ENCODE results near the gene NEU3.
"Not testable (repeated sequence)": the region's sequence is repeated elsewhere in the genome, so short reads cannot be mapped to it uniquely, and the experiment has no call there.

The NEU3 gene

DNA sequence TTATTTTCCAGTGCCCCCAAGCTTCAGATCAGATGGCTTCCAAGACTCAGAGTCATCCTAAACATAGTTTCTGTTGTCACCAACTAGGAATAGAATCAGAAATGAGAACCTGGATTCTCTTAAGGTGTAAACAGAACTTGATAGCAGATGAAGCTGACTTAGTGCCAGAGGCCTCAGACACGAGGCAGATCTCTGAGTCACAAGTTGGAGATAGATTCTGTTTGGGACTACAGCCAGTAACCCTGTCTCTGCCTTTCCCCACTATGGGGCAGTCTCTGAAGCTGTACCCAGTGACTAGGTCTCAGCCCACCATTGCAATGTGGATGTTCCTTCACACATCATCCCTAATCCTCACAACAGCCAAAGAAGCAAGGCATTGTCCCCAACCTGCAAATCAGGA lies 25.4 kb downstream of the NEU3 start:
- Histone ChIP-seq H3K9me3 (ENCODE audit: control insufficient read depth, low read length) (no peaks in the 10 kb centered on the region), H3K4me1 (ENCODE audit: control insufficient read depth, insufficient read depth, low read length) (peaks cover 17% of the 10 kb centered on the region), H3K27me3 (replicated peaks; ENCODE audit: control insufficient read depth, insufficient read depth, low read length) (no peaks in the 10 kb centered on the region), H3K9ac (ENCODE audit: low read length) (no peak overlapping the region), H3K4me3 (ENCODE audit: low read length) (no peak overlapping the region), H3K36me3 (ENCODE audit: control insufficient read depth, insufficient read depth, low read length, severe bottlenecking) (peaks cover 7% of the 10 kb centered on the region)
- DNase-seq (ENCODE audit: low read depth) = peak; percentile 34

GRCh38 chr11:75019200-75019599 lies 30.5 kb downstream of the NEU3 start:
- H3K36me3 ChIP-seq (ENCODE audit: control insufficient read depth, insufficient read depth, low read length, severe bottlenecking); H3K4me3 ChIP-seq (ENCODE audit: low read length); H3K27me3 ChIP-seq (replicated peaks; ENCODE audit: control insufficient read depth, insufficient read depth, low read length); DNase-seq (ENCODE audit: low read depth); H3K9ac ChIP-seq (ENCODE audit: low read length); H3K4me1 ChIP-seq (ENCODE audit: control insufficient read depth, insufficient read depth, low read length); H3K9me3 ChIP-seq (ENCODE audit: control insufficient read depth, low read length): not testable (repeated sequence)

DNA sequence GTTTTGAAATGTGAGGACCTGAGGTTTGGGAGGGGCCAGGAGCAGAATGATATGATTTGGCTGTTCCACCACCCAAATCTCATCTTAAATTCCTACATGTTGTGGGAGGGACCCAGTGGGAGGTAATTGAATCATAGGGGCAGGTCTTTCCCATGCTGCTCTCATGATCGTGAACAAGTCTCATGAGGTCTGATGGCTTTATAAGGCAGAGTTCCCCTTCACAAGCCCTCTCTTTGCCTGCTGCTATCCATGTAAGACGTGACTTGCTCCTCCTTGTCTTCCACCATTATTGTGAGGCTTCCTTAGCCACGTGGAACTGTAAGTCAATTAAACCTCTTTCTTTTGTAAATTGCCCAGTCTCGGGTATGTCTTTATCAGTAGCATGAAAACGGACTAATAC lies 31.6 kb downstream of the NEU3 start:
- not testable (repeated sequence) for H3K27me3 ChIP-seq (replicated peaks; ENCODE audit: control insufficient read depth, insufficient read depth, low read length); H3K4me3 ChIP-seq (ENCODE audit: low read length); DNase-seq (ENCODE audit: low read depth); H3K36me3 ChIP-seq (ENCODE audit: control insufficient read depth, insufficient read depth, low read length, severe bottlenecking); H3K9ac ChIP-seq (ENCODE audit: low read length); H3K9me3 ChIP-seq (ENCODE audit: control insufficient read depth, low read length)
- H3K4me1 ChIP-seq (ENCODE audit: control insufficient read depth, insufficient read depth, low read length) = peaks cover 11% of the 10 kb centered on the region

GRCh38 chr11:75022296-75022695 lies 33.6 kb downstream of the NEU3 start:
- peaks cover 11% of the 10 kb centered on the region for H3K4me1 ChIP-seq (ENCODE audit: control insufficient read depth, insufficient read depth, low read length)
- no peaks in the 10 kb centered on the region for H3K9me3 ChIP-seq (ENCODE audit: control insufficient read depth, low read length)
- peaks cover 3% of the 10 kb centered on the region for H3K27me3 ChIP-seq (replicated peaks; ENCODE audit: control insufficient read depth, insufficient read depth, low read length)
- no peak overlapping the region for H3K4me3 ChIP-seq (ENCODE audit: low read length)
- no peak for DNase-seq (ENCODE audit: low read depth)
- H3K9ac ChIP-seq (ENCODE audit: low read length) = no peak overlapping the region
- no peaks in the 10 kb centered on the region for H3K36me3 ChIP-seq (ENCODE audit: control insufficient read depth, insufficient read depth, low read length, severe bottlenecking)

DNA sequence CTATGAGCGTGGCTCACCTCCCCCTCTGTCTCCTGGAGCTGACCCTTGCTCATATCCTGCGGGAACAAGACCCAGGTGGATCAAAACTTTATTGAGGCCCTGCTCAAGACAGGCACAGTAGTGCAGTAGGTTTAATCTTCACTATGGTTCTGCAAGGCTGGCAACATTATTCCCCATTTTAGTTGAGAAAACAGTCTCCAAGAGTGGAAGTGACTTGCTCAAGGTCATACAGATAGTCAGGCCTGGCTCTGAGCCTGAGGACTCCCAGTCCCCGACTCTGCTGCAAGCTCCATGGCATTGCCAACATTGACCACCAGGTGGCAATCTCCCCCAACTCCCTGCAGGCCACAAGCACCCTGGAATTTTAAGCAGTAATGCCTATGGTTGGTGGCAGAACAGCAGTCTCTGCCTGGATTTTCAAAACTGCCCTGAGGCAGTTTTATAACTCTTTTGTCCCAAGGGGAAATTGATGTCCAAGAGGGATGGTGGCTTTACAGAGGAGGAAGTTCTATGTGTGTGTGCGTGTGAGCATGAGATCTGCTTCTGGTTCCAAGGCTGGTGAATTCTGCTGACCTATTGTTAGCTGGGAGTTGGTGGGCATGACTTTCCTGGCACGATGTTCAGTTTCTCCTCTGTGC lies 34.1 kb downstream of the NEU3 start:
- Histone ChIP-seq H3K36me3 (ENCODE audit: control insufficient read depth, insufficient read depth, low read length, severe bottlenecking) (no peaks in the 10 kb centered on the region), H3K9ac (ENCODE audit: low read length) (peak overlapping the region; percentile 18), H3K4me3 (ENCODE audit: low read length) (no peak overlapping the region), H3K27me3 (replicated peaks; ENCODE audit: control insufficient read depth, insufficient read depth, low read length) (peaks cover 3% of the 10 kb centered on the region), H3K9me3 (ENCODE audit: control insufficient read depth, low read length) (no peaks in the 10 kb centered on the region), H3K4me1 (ENCODE audit: control insufficient read depth, insufficient read depth, low read length) (peaks cover 11% of the 10 kb centered on the region)
- DNase-seq (ENCODE audit: low read depth) = peak; percentile 86

- peak overlapping the region; percentile 18 for H3K9ac ChIP-seq (ENCODE audit: low read length)
- no peaks in the 10 kb centered on the region for H3K9me3 ChIP-seq (ENCODE audit: control insufficient read depth, low read length)
- H3K4me1 ChIP-seq (ENCODE audit: control insufficient read depth, insufficient read depth, low read length) = peaks cover 14% of the 10 kb centered on the region
- peaks cover 3% of the 10 kb centered on the region for H3K27me3 ChIP-seq (replicated peaks; ENCODE audit: control insufficient read depth, insufficient read depth, low read length)
- H3K36me3 ChIP-seq (ENCODE audit: control insufficient read depth, insufficient read depth, low read length, severe bottlenecking) = no peaks in the 10 kb centered on the region
- no peak for DNase-seq (ENCODE audit: low read depth)
- no peak overlapping the region for H3K4me3 ChIP-seq (ENCODE audit: low read length)
These were observed 34.8 kb downstream of the NEU3 start for GRCh38 chr11:75023446-75024067.

- H3K4me3 ChIP-seq (ENCODE audit: low read length) = no peak overlapping the region
- peaks cover 14% of the 10 kb centered on the region for H3K4me1 ChIP-seq (ENCODE audit: control insufficient read depth, insufficient read depth, low read length)
- peaks cover 3% of the 10 kb centered on the region for H3K27me3 ChIP-seq (replicated peaks; ENCODE audit: control insufficient read depth, insufficient read depth, low read length)
- no peaks in the 10 kb centered on the region for H3K9me3 ChIP-seq (ENCODE audit: control insufficient read depth, low read length)
- no peak for DNase-seq (ENCODE audit: low read depth)
- no peak overlapping the region for H3K9ac ChIP-seq (ENCODE audit: low read length)
- H3K36me3 ChIP-seq (ENCODE audit: control insufficient read depth, insufficient read depth, low read length, severe bottlenecking) = no peaks in the 10 kb centered on the region
These were observed 35.3 kb downstream of the NEU3 start for GRCh38 chr11:75024068-75024449.

- Histone ChIP-seq H3K27me3 (replicated peaks; ENCODE audit: control insufficient read depth, insufficient read depth, low read length) (peaks cover 3% of the 10 kb centered on the region), H3K9me3 (ENCODE audit: control insufficient read depth, low read length) (no peaks in the 10 kb centered on the region), H3K9ac (ENCODE audit: low read length) (no peak overlapping the region), H3K36me3 (ENCODE audit: control insufficient read depth, insufficient read depth, low read length, severe bottlenecking) (no peaks in the 10 kb centered on the region), H3K4me3 (ENCODE audit: low read length) (no peak overlapping the region), H3K4me1 (ENCODE audit: control insufficient read depth, insufficient read depth, low read length) (peaks cover 14% of the 10 kb centered on the region)
- DNase-seq (ENCODE audit: low read depth) = no peak
These were observed 36.1 kb downstream of the NEU3 start for GRCh38 chr11:75024764-75025211.

DNA sequence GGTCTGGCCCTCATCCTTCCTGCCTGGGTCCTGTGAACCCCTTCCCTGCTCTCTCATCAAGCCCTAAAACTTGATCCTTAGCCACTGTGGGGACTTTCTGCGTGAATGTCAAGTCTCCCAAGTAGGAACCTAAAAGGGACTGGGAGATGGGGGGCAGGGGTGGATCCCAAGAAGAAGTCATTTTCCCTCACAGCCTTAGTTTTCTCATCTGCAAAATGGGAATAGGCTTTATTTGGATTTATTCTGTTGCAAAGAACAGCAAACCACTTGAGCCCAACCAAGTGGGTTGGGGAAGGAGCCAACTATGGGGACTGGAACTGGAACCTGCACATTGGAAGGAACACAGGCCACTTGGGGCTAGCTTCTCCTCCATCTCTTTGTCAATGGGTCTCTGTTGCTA lies 36.8 kb downstream of the NEU3 start:
- H3K9ac ChIP-seq (ENCODE audit: low read length) = no peak overlapping the region

GRCh38 chr11:75028321-75028720 lies 39.6 kb downstream of the NEU3 start:
- H3K27me3 ChIP-seq (replicated peaks; ENCODE audit: control insufficient read depth, insufficient read depth, low read length) = no peaks in the 10 kb centered on the region
- no peaks in the 10 kb centered on the region for H3K9me3 ChIP-seq (ENCODE audit: control insufficient read depth, low read length)
- peaks cover 21% of the 10 kb centered on the region for H3K4me1 ChIP-seq (ENCODE audit: control insufficient read depth, insufficient read depth, low read length)
- H3K9ac ChIP-seq (ENCODE audit: low read length) = no peak overlapping the region
- no peak overlapping the region for H3K4me3 ChIP-seq (ENCODE audit: low read length)
- H3K36me3 ChIP-seq (ENCODE audit: control insufficient read depth, insufficient read depth, low read length, severe bottlenecking) = no peaks in the 10 kb centered on the region
- DNase-seq (ENCODE audit: low read depth) = no peak

More for the DNA sequence above, 36.8 kb downstream of the NEU3 start:
- Histone ChIP-seq H3K36me3 (ENCODE audit: control insufficient read depth, insufficient read depth, low read length, severe bottlenecking) (no peaks in the 10 kb centered on the region), H3K9me3 (ENCODE audit: control insufficient read depth, low read length) (no peaks in the 10 kb centered on the region), H3K4me3 (ENCODE audit: low read length) (no peak overlapping the region), H3K4me1 (ENCODE audit: control insufficient read depth, insufficient read depth, low read length) (peaks cover 14% of the 10 kb centered on the region), H3K27me3 (replicated peaks; ENCODE audit: control insufficient read depth, insufficient read depth, low read length) (peaks cover 3% of the 10 kb centered on the region)
- DNase-seq (ENCODE audit: low read depth) = no peak

DNA sequence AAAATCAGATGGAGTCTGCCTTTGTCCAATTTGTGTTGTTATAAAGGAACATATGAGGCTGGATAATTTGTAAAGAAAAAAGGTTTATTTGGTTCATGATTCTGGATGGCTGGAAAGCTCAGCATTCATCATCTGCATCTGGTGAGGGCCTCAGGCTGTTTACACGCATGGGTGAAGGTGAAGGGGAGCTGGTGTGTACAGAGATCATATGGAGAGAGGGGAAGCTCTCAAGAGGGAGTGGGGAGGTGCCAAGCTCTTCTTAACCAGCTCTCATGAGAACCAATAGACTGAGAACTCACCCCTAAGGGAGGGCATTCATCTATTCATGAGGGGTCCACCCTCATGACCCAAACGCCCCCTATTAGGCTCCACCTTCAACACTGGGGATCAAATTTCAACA lies 40.0 kb downstream of the NEU3 start:
- H3K9me3 ChIP-seq (ENCODE audit: control insufficient read depth, low read length) = no peaks in the 10 kb centered on the region
- peaks cover 21% of the 10 kb centered on the region for H3K4me1 ChIP-seq (ENCODE audit: control insufficient read depth, insufficient read depth, low read length)
- H3K4me3 ChIP-seq (ENCODE audit: low read length) = no peak overlapping the region
- no peak for DNase-seq (ENCODE audit: low read depth)
- no peaks in the 10 kb centered on the region for H3K27me3 ChIP-seq (replicated peaks; ENCODE audit: control insufficient read depth, insufficient read depth, low read length)
- H3K36me3 ChIP-seq (ENCODE audit: control insufficient read depth, insufficient read depth, low read length, severe bottlenecking) = no peaks in the 10 kb centered on the region
- no peak overlapping the region for H3K9ac ChIP-seq (ENCODE audit: low read length)
